K562 (cell line): ENCODE data around the gene BAIAP3. TPM values are rescaled to one million over a fixed set of nuclear protein-coding genes. Genes with fewer than 3 reads are reported as not detected.
A peak's percentile ranks its signal among the peaks of the same experiment; 100 is the strongest.

ENCODE experiments used
- HMGN3 ChIP-seq: IDR thresholded peaks from 2 replicates; pipeline ENCODE4 v1.6.1; 2011; ENCODE audit warnings: borderline replicate concordance, low read depth, mild to moderate bottlenecking, mixed read lengths, low read length; ENCODE audit not compliant: insufficient read length; ENCODE audit errors: extremely low read depth
- MBD2 ChIP-seq: sonication (generic); IDR thresholded peaks from 2 replicates; pipeline ENCODE4 v1.6.1; 2016; ENCODE audit warnings: low read depth, borderline replicate concordance
- RFX5 ChIP-seq: IDR thresholded peaks from 2 replicates; pipeline ENCODE4 v1.6.1; 2011; ENCODE audit warnings: low read depth, mild to moderate bottlenecking, improper control_type of control experiment, low read length
- polyA plus RNA-seq, 8 experiments: library from polyadenylated mRNA; depleted of rRNA in 4 of 8; stranded (reverse) in 5 of 8; unstranded in 3 of 8; fragments of >200 nt; fragmentation: Nextera tagmentation in 2 of 8; fragmentation: Illumina TruSeq in 1 of 8; extraction: Ambion mirVana in 2 of 8; extraction: Trizol in 1 of 8; gene quantifications; 2 replicates each; pipeline versions ENCODE4 v1.2.1 to v1.2.3, GENCODE V29; 2011 to 2014; ENCODE audit warnings: inconsistent platforms in 1 of 8, missing spikeins in 1 of 8
- total RNA-seq, 7 experiments: library from RNA; depleted of rRNA in 6 of 7; stranded (reverse); fragments of >200 nt in 6 of 7; fragmentation: Illumina TruSeq in 2 of 7; extraction: Trizol in 2 of 7; gene quantifications; 2 replicates each; pipeline versions ENCODE4 v1.2.1 to v1.2.3, GENCODE V29; 2011 to 2021; ENCODE audit warnings: low replicate concordance in 1 of 7
- TF ChIP-seq, protein P1 (sequence below): fragments of 200-600 bp; sonication (generic); IDR thresholded peaks from one replicate; pipeline ENCODE4 v1.6.1; 2012; ENCODE audit warnings: mild to moderate bottlenecking, low read depth, low read length, inconsistent platforms
- TF ChIP-seq, protein P2 (sequence below), 2 experiments: fragments of 450-650 bp in 1 of 2; sonication (generic) in 1 of 2; formaldehyde crosslinking in 1 of 2; IDR thresholded peaks; 2 replicates each; pipeline versions ENCODE4 v1.7.1 to v1.9.0; 2016 to 2022; ENCODE audit warnings: inconsistent platforms in 1 of 2, mild to moderate bottlenecking in 1 of 2, missing genetic modification reagents in 1 of 2

The BAIAP3 gene
- total and polyA plus RNA-seq, 9 of the 15 experiments (the other 6 are each of a cell fraction or from before 2014, with no cell fraction given), result 0.03 to 4.5 (median 0.57) TPM; not detected in 1

DNA sequence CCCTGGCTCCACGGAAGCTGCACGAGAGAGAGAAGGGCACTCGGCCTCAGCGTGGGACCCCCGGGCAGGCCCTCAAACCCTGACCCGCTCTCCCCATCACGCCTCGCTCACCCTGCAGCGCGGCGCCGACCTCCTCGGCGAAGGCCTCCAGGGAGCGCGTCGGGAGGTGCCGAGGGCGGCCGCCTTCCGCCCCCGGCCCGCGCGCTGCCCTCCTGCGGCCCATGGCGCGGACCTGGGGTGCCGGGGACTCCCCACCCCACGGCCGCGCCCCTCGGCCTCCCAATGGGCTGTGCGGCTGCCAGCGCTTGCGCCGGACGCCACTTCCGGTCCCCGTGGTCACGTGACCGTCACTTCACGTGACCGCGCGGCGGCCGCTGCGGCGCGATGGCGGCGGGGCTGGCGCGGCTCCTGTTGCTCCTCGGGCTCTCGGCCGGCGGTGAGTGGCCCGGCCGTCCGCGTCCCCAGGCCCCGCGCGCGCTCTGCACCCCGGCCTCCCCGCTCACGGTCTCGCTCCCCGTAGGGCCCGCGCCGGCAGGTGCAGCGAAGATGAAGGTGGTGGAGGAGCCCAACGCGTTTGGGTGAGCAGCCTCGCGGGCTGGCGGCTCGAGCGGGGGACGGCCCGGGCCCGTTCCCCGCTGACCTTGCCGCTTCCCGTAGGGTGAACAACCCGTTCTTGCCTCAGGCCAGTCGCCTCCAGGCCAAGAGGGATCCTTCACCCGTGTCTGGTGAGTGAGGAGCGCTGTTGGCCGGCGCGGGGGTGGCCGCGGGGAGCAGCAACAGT lies 18.3 kb downstream of the BAIAP3 start, which contains the start of the genes GNPTG and TSR3 (continued):
- TF ChIP-seq, protein P1, sequence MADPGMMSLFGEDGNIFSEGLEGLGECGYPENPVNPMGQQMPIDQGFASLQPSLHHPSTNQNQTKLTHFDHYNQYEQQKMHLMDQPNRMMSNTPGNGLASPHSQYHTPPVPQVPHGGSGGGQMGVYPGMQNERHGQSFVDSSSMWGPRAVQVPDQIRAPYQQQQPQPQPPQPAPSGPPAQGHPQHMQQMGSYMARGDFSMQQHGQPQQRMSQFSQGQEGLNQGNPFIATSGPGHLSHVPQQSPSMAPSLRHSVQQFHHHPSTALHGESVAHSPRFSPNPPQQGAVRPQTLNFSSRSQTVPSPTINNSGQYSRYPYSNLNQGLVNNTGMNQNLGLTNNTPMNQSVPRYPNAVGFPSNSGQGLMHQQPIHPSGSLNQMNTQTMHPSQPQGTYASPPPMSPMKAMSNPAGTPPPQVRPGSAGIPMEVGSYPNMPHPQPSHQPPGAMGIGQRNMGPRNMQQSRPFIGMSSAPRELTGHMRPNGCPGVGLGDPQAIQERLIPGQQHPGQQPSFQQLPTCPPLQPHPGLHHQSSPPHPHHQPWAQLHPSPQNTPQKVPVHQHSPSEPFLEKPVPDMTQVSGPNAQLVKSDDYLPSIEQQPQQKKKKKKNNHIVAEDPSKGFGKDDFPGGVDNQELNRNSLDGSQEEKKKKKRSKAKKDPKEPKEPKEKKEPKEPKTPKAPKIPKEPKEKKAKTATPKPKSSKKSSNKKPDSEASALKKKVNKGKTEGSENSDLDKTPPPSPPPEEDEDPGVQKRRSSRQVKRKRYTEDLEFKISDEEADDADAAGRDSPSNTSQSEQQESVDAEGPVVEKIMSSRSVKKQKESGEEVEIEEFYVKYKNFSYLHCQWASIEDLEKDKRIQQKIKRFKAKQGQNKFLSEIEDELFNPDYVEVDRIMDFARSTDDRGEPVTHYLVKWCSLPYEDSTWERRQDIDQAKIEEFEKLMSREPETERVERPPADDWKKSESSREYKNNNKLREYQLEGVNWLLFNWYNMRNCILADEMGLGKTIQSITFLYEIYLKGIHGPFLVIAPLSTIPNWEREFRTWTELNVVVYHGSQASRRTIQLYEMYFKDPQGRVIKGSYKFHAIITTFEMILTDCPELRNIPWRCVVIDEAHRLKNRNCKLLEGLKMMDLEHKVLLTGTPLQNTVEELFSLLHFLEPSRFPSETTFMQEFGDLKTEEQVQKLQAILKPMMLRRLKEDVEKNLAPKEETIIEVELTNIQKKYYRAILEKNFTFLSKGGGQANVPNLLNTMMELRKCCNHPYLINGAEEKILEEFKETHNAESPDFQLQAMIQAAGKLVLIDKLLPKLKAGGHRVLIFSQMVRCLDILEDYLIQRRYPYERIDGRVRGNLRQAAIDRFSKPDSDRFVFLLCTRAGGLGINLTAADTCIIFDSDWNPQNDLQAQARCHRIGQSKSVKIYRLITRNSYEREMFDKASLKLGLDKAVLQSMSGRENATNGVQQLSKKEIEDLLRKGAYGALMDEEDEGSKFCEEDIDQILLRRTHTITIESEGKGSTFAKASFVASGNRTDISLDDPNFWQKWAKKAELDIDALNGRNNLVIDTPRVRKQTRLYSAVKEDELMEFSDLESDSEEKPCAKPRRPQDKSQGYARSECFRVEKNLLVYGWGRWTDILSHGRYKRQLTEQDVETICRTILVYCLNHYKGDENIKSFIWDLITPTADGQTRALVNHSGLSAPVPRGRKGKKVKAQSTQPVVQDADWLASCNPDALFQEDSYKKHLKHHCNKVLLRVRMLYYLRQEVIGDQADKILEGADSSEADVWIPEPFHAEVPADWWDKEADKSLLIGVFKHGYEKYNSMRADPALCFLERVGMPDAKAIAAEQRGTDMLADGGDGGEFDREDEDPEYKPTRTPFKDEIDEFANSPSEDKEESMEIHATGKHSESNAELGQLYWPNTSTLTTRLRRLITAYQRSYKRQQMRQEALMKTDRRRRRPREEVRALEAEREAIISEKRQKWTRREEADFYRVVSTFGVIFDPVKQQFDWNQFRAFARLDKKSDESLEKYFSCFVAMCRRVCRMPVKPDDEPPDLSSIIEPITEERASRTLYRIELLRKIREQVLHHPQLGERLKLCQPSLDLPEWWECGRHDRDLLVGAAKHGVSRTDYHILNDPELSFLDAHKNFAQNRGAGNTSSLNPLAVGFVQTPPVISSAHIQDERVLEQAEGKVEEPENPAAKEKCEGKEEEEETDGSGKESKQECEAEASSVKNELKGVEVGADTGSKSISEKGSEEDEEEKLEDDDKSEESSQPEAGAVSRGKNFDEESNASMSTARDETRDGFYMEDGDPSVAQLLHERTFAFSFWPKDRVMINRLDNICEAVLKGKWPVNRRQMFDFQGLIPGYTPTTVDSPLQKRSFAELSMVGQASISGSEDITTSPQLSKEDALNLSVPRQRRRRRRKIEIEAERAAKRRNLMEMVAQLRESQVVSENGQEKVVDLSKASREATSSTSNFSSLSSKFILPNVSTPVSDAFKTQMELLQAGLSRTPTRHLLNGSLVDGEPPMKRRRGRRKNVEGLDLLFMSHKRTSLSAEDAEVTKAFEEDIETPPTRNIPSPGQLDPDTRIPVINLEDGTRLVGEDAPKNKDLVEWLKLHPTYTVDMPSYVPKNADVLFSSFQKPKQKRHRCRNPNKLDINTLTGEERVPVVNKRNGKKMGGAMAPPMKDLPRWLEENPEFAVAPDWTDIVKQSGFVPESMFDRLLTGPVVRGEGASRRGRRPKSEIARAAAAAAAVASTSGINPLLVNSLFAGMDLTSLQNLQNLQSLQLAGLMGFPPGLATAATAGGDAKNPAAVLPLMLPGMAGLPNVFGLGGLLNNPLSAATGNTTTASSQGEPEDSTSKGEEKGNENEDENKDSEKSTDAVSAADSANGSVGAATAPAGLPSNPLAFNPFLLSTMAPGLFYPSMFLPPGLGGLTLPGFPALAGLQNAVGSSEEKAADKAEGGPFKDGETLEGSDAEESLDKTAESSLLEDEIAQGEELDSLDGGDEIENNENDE, result no peak
- peak; percentile 49; the same call in 1 of the 2 replicates for TF ChIP-seq MBD2
- peak; percentile 83 for TF ChIP-seq HMGN3
- TF ChIP-seq, protein P2, sequence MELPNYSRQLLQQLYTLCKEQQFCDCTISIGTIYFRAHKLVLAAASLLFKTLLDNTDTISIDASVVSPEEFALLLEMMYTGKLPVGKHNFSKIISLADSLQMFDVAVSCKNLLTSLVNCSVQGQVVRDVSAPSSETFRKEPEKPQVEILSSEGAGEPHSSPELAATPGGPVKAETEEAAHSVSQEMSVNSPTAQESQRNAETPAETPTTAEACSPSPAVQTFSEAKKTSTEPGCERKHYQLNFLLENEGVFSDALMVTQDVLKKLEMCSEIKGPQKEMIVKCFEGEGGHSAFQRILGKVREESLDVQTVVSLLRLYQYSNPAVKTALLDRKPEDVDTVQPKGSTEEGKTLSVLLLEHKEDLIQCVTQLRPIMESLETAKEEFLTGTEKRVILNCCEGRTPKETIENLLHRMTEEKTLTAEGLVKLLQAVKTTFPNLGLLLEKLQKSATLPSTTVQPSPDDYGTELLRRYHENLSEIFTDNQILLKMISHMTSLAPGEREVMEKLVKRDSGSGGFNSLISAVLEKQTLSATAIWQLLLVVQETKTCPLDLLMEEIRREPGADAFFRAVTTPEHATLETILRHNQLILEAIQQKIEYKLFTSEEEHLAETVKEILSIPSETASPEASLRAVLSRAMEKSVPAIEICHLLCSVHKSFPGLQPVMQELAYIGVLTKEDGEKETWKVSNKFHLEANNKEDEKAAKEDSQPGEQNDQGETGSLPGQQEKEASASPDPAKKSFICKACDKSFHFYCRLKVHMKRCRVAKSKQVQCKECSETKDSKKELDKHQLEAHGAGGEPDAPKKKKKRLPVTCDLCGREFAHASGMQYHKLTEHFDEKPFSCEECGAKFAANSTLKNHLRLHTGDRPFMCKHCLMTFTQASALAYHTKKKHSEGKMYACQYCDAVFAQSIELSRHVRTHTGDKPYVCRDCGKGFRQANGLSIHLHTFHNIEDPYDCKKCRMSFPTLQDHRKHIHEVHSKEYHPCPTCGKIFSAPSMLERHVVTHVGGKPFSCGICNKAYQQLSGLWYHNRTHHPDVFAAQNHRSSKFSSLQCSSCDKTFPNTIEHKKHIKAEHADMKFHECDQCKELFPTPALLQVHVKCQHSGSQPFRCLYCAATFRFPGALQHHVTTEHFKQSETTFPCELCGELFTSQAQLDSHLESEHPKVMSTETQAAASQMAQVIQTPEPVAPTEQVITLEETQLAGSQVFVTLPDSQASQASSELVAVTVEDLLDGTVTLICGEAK (IDR thresholded peaks at IDR 0.05), result peak; percentile 70
- TF ChIP-seq, protein P2 (CRISPR knock-in tag; IDR thresholded peaks at IDR 0.05), result no peak
- TF ChIP-seq RFX5, result no peak
